ENCODE measurements around the gene SDHAF2. TPM values are rescaled to one million over a fixed set of nuclear protein-coding genes. Genes with fewer than 3 reads are reported as not detected.
A peak's percentile ranks its signal among the peaks of the same experiment; 100 is the strongest.

Gene SDHAF2
- total RNA-seq, 1 experiment from 2014 or later = 34.0 TPM

DNA sequence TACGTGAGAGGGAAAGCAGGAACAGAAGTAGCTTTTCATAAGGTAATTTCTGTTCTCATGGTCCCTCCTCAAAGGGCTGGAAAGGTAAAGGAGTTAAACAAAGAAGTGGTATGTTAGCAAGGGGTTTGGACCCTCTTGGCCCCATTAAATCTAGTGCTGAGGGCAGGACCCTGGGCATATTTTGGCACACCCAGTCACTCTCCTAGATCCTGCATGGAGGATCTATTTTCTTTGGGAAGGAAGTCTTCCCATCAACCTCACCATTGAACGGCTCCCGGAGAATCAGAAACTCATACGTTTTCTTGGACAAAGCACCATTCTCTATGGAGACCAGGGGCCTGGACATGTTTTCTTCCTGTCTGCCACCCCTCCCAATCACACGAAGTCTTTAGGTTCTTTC lies 25.8 kb upstream of the SDHAF2 start:
- intact Hi-C loops (cut with micrococcal nuclease) = no loop called here
- BruUV-seq (replicated peaks) = TSS peak; percentile 41
- Histone ChIP-seq H3K79me2 (ENCODE audit: insufficient read depth, low read length) (peaks cover 20% of the 10 kb centered on the region), H2AFZ (ENCODE audit: low read depth, low read length, poor library complexity, severe bottlenecking) (no peak overlapping the region), H3K4me1 (ENCODE audit: control insufficient read depth in 1 of 2, insufficient read depth in 2 of 2, low read length in 2 of 2) (no peaks in the 10 kb centered on the region), H3K9ac (ENCODE audit: low read length) (no peak overlapping the region), H3K36me3 (ENCODE audit: control insufficient read depth in 1 of 2, insufficient read depth in 2 of 2, low read length in 2 of 2) (peaks cover 46 to 57% of the 10 kb centered on the region in 2 experiments; a peak in 3 of 4 replicates), H3K9me2 (ENCODE audit: insufficient read depth) (no peaks in the 10 kb centered on the region), H3K4me3 (replicated peaks in 1 of 2; ENCODE audit: low read depth in 1 of 2, low read length in 2 of 2) (no peak overlapping the region), H3K9me3 (ENCODE audit: control insufficient read depth in 1 of 2, insufficient read depth in 1 of 2, low read depth in 1 of 2, low read length in 2 of 2) (no peaks in the 10 kb centered on the region), H3K27ac (ENCODE audit: low read depth, low read length) (no peak overlapping the region), H4K20me1 (ENCODE audit: insufficient read depth) (peaks cover 8% of the 10 kb centered on the region; the same call in 1 of the 2 replicates), H3K27me3 (ENCODE audit: insufficient read depth, low read length) (no peaks in the 10 kb centered on the region), H3K4me2 (ENCODE audit: low read length) (no peak overlapping the region)
- ATAC-seq = no peak
- no peak for DNase-seq (ENCODE audit: low read depth, low spot score)
- POLR2A ChIA-PET = no interaction called here
- CTCF ChIA-PET = no interaction called here
- RAD21 ChIA-PET (ENCODE audit: low non-redundant PET in 1 of 2, low total read pairs in 2 of 2, uncharacterized antibody in 2 of 2, unreplicated experiment in 2 of 2) = no interaction called here
- TF ChIP-seq FOSL1 (IDR thresholded peaks at IDR 0.05; ENCODE audit: low read depth) (no peak), CEBPB (IDR thresholded peaks at IDR 0.05; ENCODE audit: low read depth) (no peak), CBX3 (IDR thresholded peaks at IDR 0.05; ENCODE audit: low read depth) (no peak), POLR2A (IDR thresholded peaks at IDR 0.05; ENCODE audit: borderline replicate concordance, extremely low read depth, insufficient read depth, insufficient read length) (no peak), CTCF (IDR thresholded peaks at IDR 0.05 in 2 of 3, conservative IDR thresholded peaks at IDR 0.05 in 1 of 3; ENCODE audit: borderline replicate concordance in 1 of 3, insufficient read depth in 1 of 3, low read depth in 2 of 3, low read length in 2 of 3) (no peak), EZH2 (IDR thresholded peaks at IDR 0.05) (no peak), SP1 (IDR thresholded peaks at IDR 0.05; ENCODE audit: low read depth) (no peak), POLR2AphosphoS5 (IDR thresholded peaks at IDR 0.05; ENCODE audit: low read depth, low read length) (no peak), TCF7L2 (IDR thresholded peaks at IDR 0.05; ENCODE audit: borderline replicate concordance, extremely low read depth, insufficient read depth, insufficient read length) (no peak), ELF1 (IDR thresholded peaks at IDR 0.05; ENCODE audit: borderline replicate concordance, low read depth) (no peak), EGR1 (IDR thresholded peaks at IDR 0.05; ENCODE audit: low read depth) (no peak), ZNF274 (IDR thresholded peaks at IDR 0.05; ENCODE audit: low read depth, low read length) (no peak), RAD21 (IDR thresholded peaks at IDR 0.05; ENCODE audit: low read depth) (no peak)
- TF ChIP-seq, protein P1, sequence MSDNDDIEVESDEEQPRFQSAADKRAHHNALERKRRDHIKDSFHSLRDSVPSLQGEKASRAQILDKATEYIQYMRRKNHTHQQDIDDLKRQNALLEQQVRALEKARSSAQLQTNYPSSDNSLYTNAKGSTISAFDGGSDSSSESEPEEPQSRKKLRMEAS (IDR thresholded peaks at IDR 0.05) = no peak
